ENCODE measurements around the gene JAKMIP1. TPM values are rescaled to one million over a fixed set of nuclear protein-coding genes. Genes with fewer than 3 reads are reported as not detected.

The JAKMIP1 gene
- total RNA-seq, 1 experiment from 2014 or later: not detected

- POLR2A ChIA-PET: no interaction called here
- no peak for TF ChIP-seq CBX3 (IDR thresholded peaks at IDR 0.05; ENCODE audit: low read depth)
- TF ChIP-seq CEBPB (IDR thresholded peaks at IDR 0.05; ENCODE audit: low read depth): no peak
- TF ChIP-seq, protein P1, sequence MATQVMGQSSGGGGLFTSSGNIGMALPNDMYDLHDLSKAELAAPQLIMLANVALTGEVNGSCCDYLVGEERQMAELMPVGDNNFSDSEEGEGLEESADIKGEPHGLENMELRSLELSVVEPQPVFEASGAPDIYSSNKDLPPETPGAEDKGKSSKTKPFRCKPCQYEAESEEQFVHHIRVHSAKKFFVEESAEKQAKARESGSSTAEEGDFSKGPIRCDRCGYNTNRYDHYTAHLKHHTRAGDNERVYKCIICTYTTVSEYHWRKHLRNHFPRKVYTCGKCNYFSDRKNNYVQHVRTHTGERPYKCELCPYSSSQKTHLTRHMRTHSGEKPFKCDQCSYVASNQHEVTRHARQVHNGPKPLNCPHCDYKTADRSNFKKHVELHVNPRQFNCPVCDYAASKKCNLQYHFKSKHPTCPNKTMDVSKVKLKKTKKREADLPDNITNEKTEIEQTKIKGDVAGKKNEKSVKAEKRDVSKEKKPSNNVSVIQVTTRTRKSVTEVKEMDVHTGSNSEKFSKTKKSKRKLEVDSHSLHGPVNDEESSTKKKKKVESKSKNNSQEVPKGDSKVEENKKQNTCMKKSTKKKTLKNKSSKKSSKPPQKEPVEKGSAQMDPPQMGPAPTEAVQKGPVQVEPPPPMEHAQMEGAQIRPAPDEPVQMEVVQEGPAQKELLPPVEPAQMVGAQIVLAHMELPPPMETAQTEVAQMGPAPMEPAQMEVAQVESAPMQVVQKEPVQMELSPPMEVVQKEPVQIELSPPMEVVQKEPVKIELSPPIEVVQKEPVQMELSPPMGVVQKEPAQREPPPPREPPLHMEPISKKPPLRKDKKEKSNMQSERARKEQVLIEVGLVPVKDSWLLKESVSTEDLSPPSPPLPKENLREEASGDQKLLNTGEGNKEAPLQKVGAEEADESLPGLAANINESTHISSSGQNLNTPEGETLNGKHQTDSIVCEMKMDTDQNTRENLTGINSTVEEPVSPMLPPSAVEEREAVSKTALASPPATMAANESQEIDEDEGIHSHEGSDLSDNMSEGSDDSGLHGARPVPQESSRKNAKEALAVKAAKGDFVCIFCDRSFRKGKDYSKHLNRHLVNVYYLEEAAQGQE (IDR thresholded peaks at IDR 0.05; ENCODE audit: low read depth): no peak
- no peak for TF ChIP-seq YY1 (IDR thresholded peaks at IDR 0.05; ENCODE audit: extremely low read depth, insufficient replicate concordance, low read depth, low read length)
- no peak for TF ChIP-seq POLR2A (IDR thresholded peaks at IDR 0.05; ENCODE audit: borderline replicate concordance, extremely low read depth, insufficient read depth, insufficient read length)
- TF ChIP-seq SRF (IDR thresholded peaks at IDR 0.05; ENCODE audit: low read depth): no peak
- no peak for TF ChIP-seq EGR1 (IDR thresholded peaks at IDR 0.05; ENCODE audit: low read depth)
- no peak for TF ChIP-seq ELF1 (IDR thresholded peaks at IDR 0.05; ENCODE audit: borderline replicate concordance, low read depth)
- TF ChIP-seq ATF3 (IDR thresholded peaks at IDR 0.05): no peak
- TF ChIP-seq EZH2 (IDR thresholded peaks at IDR 0.05): no peak
- TF ChIP-seq ZBTB33 (IDR thresholded peaks at IDR 0.05; ENCODE audit: extremely low read depth, insufficient replicate concordance, low read length): no peak
- TF ChIP-seq, protein P2, sequence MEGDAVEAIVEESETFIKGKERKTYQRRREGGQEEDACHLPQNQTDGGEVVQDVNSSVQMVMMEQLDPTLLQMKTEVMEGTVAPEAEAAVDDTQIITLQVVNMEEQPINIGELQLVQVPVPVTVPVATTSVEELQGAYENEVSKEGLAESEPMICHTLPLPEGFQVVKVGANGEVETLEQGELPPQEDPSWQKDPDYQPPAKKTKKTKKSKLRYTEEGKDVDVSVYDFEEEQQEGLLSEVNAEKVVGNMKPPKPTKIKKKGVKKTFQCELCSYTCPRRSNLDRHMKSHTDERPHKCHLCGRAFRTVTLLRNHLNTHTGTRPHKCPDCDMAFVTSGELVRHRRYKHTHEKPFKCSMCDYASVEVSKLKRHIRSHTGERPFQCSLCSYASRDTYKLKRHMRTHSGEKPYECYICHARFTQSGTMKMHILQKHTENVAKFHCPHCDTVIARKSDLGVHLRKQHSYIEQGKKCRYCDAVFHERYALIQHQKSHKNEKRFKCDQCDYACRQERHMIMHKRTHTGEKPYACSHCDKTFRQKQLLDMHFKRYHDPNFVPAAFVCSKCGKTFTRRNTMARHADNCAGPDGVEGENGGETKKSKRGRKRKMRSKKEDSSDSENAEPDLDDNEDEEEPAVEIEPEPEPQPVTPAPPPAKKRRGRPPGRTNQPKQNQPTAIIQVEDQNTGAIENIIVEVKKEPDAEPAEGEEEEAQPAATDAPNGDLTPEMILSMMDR (IDR thresholded peaks at IDR 0.05 in 2 of 3, conservative IDR thresholded peaks at IDR 0.05 in 1 of 3; ENCODE audit: borderline replicate concordance in 1 of 3, insufficient read depth in 1 of 3, low read depth in 2 of 3, low read length in 2 of 3): no peak
- TF ChIP-seq SP1 (IDR thresholded peaks at IDR 0.05; ENCODE audit: low read depth): no peak
These were observed 10.8 kb downstream of the JAKMIP1 start for GRCh38 chr4:6189511-6189910.

More at GRCh38 chr4:6189511-6189910, 10.8 kb downstream of the JAKMIP1 start:
- CTCF ChIA-PET: no interaction called here
- no peaks in the 10 kb centered on the region for H3K79me2 ChIP-seq (ENCODE audit: insufficient read depth, low read length)
- H3K27me3 ChIP-seq (ENCODE audit: insufficient read depth, low read length): peaks cover 3% of the 10 kb centered on the region; the same call in 1 of the 2 replicates
- DNase-seq (ENCODE audit: low read depth, low spot score): no peak
- no peak overlapping the region for H3K27ac ChIP-seq (ENCODE audit: low read depth, low read length)
- H3K4me3 ChIP-seq (replicated peaks in 1 of 2; ENCODE audit: low read depth in 1 of 2, low read length in 2 of 2): no peak overlapping the region
- no peaks in the 10 kb centered on the region for H3K9me3 ChIP-seq (ENCODE audit: control insufficient read depth in 1 of 2, insufficient read depth in 1 of 2, low read depth in 1 of 2, low read length in 2 of 2)
- no peak overlapping the region for H2AFZ ChIP-seq (ENCODE audit: low read depth, low read length, poor library complexity, severe bottlenecking)
- no peaks in the 10 kb centered on the region for H4K20me1 ChIP-seq (ENCODE audit: insufficient read depth)
- RAD21 ChIA-PET (ENCODE audit: low non-redundant PET in 1 of 2, low total read pairs in 2 of 2, uncharacterized antibody in 2 of 2, unreplicated experiment in 2 of 2): no interaction called here
- BruUV-seq (replicated peaks): no TSS peak
- no peak overlapping the region for H3K4me2 ChIP-seq (ENCODE audit: low read length)
- H3K9me2 ChIP-seq (ENCODE audit: insufficient read depth): no peaks in the 10 kb centered on the region
- H3K36me3 ChIP-seq (ENCODE audit: control insufficient read depth in 1 of 2, insufficient read depth in 2 of 2, low read length in 2 of 2): no peaks in the 10 kb centered on the region
- H3K9ac ChIP-seq (ENCODE audit: low read length): no peak overlapping the region
- intact Hi-C loops (cut with micrococcal nuclease): no loop called here
- no peaks in the 10 kb centered on the region for H3K4me1 ChIP-seq (ENCODE audit: control insufficient read depth in 1 of 2, insufficient read depth in 2 of 2, low read length in 2 of 2)
- ATAC-seq: no peak
